Measurements from ENCODE around the gene ARG1.

The ARG1 gene

DNA sequence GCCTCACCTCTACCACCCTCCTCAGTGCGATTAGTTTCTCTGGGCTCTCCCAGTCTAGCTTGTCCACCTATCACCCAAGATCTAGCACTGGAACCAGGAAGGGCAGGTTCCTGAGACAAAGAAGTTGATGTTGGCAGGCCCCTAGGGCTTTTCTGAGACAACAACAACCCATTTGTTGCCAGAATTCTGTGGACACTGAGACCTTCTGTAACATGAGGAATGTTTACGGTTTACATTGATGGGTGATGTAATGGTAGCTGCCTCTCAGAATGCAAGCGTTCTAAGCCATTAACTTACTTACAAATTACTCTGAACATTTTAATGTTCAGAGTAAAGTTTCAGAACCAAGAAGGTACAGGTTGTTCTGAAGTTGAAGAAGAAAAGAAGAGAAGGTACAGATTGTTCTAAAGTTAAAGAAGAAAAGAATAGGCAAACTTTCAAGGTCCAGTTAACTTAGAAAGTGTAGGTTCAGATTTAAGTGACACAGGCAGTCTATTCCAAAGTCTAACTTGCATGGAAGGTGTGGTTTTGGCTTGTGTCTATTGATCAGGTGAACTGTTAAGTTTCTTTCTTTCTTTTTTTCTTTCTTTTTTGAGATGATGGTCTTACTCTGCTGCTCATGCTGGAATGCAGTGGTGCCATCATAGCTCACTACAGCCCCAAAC lies 58.7 kb downstream of the ARG1 start:
- TF ChIP-seq, protein P1, sequence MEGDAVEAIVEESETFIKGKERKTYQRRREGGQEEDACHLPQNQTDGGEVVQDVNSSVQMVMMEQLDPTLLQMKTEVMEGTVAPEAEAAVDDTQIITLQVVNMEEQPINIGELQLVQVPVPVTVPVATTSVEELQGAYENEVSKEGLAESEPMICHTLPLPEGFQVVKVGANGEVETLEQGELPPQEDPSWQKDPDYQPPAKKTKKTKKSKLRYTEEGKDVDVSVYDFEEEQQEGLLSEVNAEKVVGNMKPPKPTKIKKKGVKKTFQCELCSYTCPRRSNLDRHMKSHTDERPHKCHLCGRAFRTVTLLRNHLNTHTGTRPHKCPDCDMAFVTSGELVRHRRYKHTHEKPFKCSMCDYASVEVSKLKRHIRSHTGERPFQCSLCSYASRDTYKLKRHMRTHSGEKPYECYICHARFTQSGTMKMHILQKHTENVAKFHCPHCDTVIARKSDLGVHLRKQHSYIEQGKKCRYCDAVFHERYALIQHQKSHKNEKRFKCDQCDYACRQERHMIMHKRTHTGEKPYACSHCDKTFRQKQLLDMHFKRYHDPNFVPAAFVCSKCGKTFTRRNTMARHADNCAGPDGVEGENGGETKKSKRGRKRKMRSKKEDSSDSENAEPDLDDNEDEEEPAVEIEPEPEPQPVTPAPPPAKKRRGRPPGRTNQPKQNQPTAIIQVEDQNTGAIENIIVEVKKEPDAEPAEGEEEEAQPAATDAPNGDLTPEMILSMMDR (IDR thresholded peaks at IDR 0.05; ENCODE audit: low read depth, low read length): no peak
- H3K4me3 ChIP-seq (ENCODE audit: low read depth, low read length): no peak overlapping the region
